H1 (cell line): ENCODE data around the gene PAF1. TPM values are rescaled to one million over a fixed set of nuclear protein-coding genes. Genes with fewer than 3 reads are reported as not detected.
A peak's percentile ranks its signal among the peaks of the same experiment; 100 is the strongest.

Source experiments
- CTCF ChIA-PET: fragments of 300-600 bp; sonication (Branson Sonifier 250); formaldehyde crosslinking; loops from one replicate; lab custom pipeline; 2021; ENCODE audit not compliant: partially characterized antibody; lab: Charles Lee
- POLR2A ChIA-PET: fragments of 300-600 bp; sonication (Branson Sonifier 250); formaldehyde crosslinking; loops from one replicate; lab custom pipeline; 2021; ENCODE audit warnings: inconsistent platforms; ENCODE audit not compliant: partially characterized antibody; lab: Charles Lee
- DNase-seq, 2 experiments: peaks; one replicate each; pipeline versions ENCODE4 v3.0.0 to v3.0.0-alpha.2; 2010 to 2022; ENCODE audit warnings: low spot score in 2 of 2, low read depth in 1 of 2, mixed read lengths in 1 of 2
- FAIRE-seq: peaks from 2 replicates; lab custom pipeline; 2011; peaks lifted over from hg19 to GRCh38; lab: Jason Lieb, UNC
- H2AFZ ChIP-seq: 2 replicates; pipeline ENCODE4 v1.8.1; 2012; ENCODE audit warnings: low read length, inconsistent platforms
- H2AK5ac ChIP-seq: 2 replicates; pipeline ENCODE4 v1.6.1; 2013; ENCODE audit warnings: low read depth, low read length
- H2BK120ac ChIP-seq: replicated peaks from 2 replicates; pipeline ENCODE3; 2013; ENCODE audit warnings: low read depth, low read length, inconsistent platforms
- H2BK12ac ChIP-seq: 2 replicates; pipeline ENCODE4 v1.6.1; 2013; ENCODE audit warnings: low read depth, low read length
- H2BK15ac ChIP-seq: 2 replicates; pipeline ENCODE4 v1.6.1; 2013; ENCODE audit warnings: low read length
- H2BK20ac ChIP-seq: 2 replicates; pipeline ENCODE4 v1.6.1; 2013; ENCODE audit warnings: low read length
- H2BK5ac ChIP-seq: 2 replicates; pipeline ENCODE4 v1.6.1; 2013; ENCODE audit warnings: low read depth, low read length
- H3K14ac ChIP-seq: 2 replicates; pipeline ENCODE4 v1.6.1; 2013; ENCODE audit warnings: inconsistent platforms; ENCODE audit not compliant: insufficient read length
- H3K18ac ChIP-seq: 2 replicates; pipeline ENCODE4 v1.6.1; 2013; ENCODE audit warnings: low read length; ENCODE audit errors: extremely low read depth
- H3K23ac ChIP-seq: 2 replicates; pipeline ENCODE4 v1.6.1; 2013; ENCODE audit warnings: inconsistent platforms; ENCODE audit not compliant: insufficient read length
- H3K23me2 ChIP-seq: 2 replicates; pipeline ENCODE4 v1.6.1; 2013; ENCODE audit warnings: low read depth, low read length
- H3K27ac ChIP-seq: 2 replicates; pipeline ENCODE4 v1.6.1; 2011; ENCODE audit warnings: low read depth, low read length, inconsistent platforms
- H3K27me3 ChIP-seq, 4 experiments: replicated peaks in 1 of 4; 1 replicate in 1 of 4; 2 replicates in 3 of 4; pipeline versions ENCODE4 v1.6.1 to v1.8.1; 2011 to 2013; ENCODE audit warnings: low read length in 3 of 4, mild to moderate bottlenecking in 3 of 4, inconsistent platforms in 2 of 4, mixed read lengths in 2 of 4, moderate library complexity in 1 of 4; ENCODE audit not compliant: control insufficient read depth in 3 of 4, insufficient read depth in 3 of 4; ENCODE audit errors: extremely low read depth in 1 of 4
- H3K36me3 ChIP-seq, 4 experiments: 2 replicates each; pipeline versions ENCODE4 v1.6.1 to v1.8.1; 2011 to 2013; ENCODE audit warnings: mild to moderate bottlenecking in 4 of 4, low read length in 3 of 4, moderate library complexity in 2 of 4, control low read depth in 1 of 4, inconsistent platforms in 1 of 4; ENCODE audit not compliant: insufficient read depth in 4 of 4, control insufficient read depth in 2 of 4
- H3K4ac ChIP-seq: replicated peaks from 2 replicates; pipeline ENCODE3; 2013; ENCODE audit warnings: low read length, low read depth, mixed read lengths, inconsistent platforms; ENCODE audit not compliant: insufficient read length
- H3K4me1 ChIP-seq, 4 experiments: replicated peaks in 1 of 4; 1 replicate in 1 of 4; 2 replicates in 3 of 4; pipeline versions ENCODE4 v1.6.1 to v1.8.1; 2011 to 2013; ENCODE audit warnings: low read length in 3 of 4, inconsistent platforms in 2 of 4, mixed read lengths in 1 of 4; ENCODE audit not compliant: insufficient read depth in 4 of 4, control insufficient read depth in 3 of 4
- H3K4me2 ChIP-seq, 2 experiments: 2 replicates each; pipeline versions ENCODE4 v1.6.1 to v1.8.1; 2011 to 2013; ENCODE audit warnings: low read depth in 2 of 2, low read length in 2 of 2, control low read depth in 1 of 2, inconsistent platforms in 1 of 2, mild to moderate bottlenecking in 1 of 2; ENCODE audit not compliant: insufficient read depth in 1 of 2
- H3K4me3 ChIP-seq, 4 experiments: fragments of 200-600, 300-600 bp in 1 of 4; sonication (generic), shearing (Covaris generic), sonication (Bioruptor Twin) in 1 of 4; 2 replicates each; pipeline versions ENCODE4 v1.5.1 to v1.8.1; 2011 to 2016; ENCODE audit warnings: low read length in 4 of 4, low read depth in 3 of 4, control low read depth in 2 of 4, inconsistent platforms in 2 of 4, mild to moderate bottlenecking in 2 of 4, mixed read lengths in 1 of 4, moderate library complexity in 1 of 4; ENCODE audit not compliant: insufficient read depth in 2 of 4; ENCODE audit errors: extremely low read depth in 1 of 4
- H3K56ac ChIP-seq: replicated peaks from 2 replicates; pipeline ENCODE3; 2013; ENCODE audit warnings: low read depth, mild to moderate bottlenecking, mixed read lengths, low read length, inconsistent platforms; ENCODE audit not compliant: insufficient read length
- H3K79me1 ChIP-seq: 2 replicates; pipeline ENCODE4 v1.6.1; 2013; ENCODE audit warnings: low read depth, low read length, control low read depth
- H3K79me2 ChIP-seq, 2 experiments: 2 replicates each; pipeline versions ENCODE4 v1.6.1 to v1.8.1; 2012 to 2013; ENCODE audit warnings: low read length in 2 of 2, mild to moderate bottlenecking in 2 of 2, inconsistent platforms in 1 of 2; ENCODE audit not compliant: insufficient read depth in 2 of 2, control insufficient read depth in 1 of 2
- H3K9ac ChIP-seq, 4 experiments: replicated peaks in 1 of 4; 1 replicate in 1 of 4; 2 replicates in 3 of 4; pipeline versions ENCODE4 v1.6.1 to v1.8.1; 2011 to 2013; ENCODE audit warnings: low read depth in 3 of 4, low read length in 3 of 4, control low read depth in 2 of 4, mild to moderate bottlenecking in 2 of 4, moderate library complexity in 2 of 4, inconsistent platforms in 1 of 4; ENCODE audit errors: extremely low read depth in 1 of 4
- H3K9me3 ChIP-seq, 2 experiments: 2 replicates each; pipeline versions ENCODE4 v1.6.1 to v1.8.1; 2012 to 2013; ENCODE audit warnings: mild to moderate bottlenecking in 2 of 2, moderate library complexity in 2 of 2, control low read depth in 1 of 2, inconsistent platforms in 1 of 2, low read depth in 1 of 2, low read length in 1 of 2, mixed read lengths in 1 of 2; ENCODE audit not compliant: insufficient read depth in 2 of 2
- H4K20me1 ChIP-seq, 2 experiments: replicated peaks in 1 of 2; 2 replicates each; pipeline versions ENCODE3 to v1.8.1; 2011 to 2013; ENCODE audit warnings: inconsistent platforms in 2 of 2, low read length in 2 of 2, mild to moderate bottlenecking in 1 of 2; ENCODE audit not compliant: insufficient read depth in 2 of 2, control insufficient read depth in 1 of 2
- H4K5ac ChIP-seq: 2 replicates; pipeline ENCODE4 v1.6.1; 2013; ENCODE audit warnings: low read length, low read depth, mixed read lengths, inconsistent platforms; ENCODE audit not compliant: insufficient read length
- H4K8ac ChIP-seq: 2 replicates; pipeline ENCODE4 v1.8.0; 2013; ENCODE audit warnings: mild to moderate bottlenecking, moderate library complexity, low read length, inconsistent platforms; ENCODE audit not compliant: insufficient read depth; ENCODE audit errors: extremely low read depth
- H4K91ac ChIP-seq: replicated peaks from 2 replicates; pipeline ENCODE3; 2013; ENCODE audit warnings: low read length, mixed read lengths, inconsistent platforms; ENCODE audit not compliant: insufficient read length
- ATF2 ChIP-seq: IDR thresholded peaks from 2 replicates; pipeline ENCODE4 v1.6.1; 2012; ENCODE audit warnings: low read length, inconsistent platforms
- RAD21 ChIP-seq, 2 experiments: IDR thresholded peaks in 1 of 2; conservative IDR thresholded peaks in 1 of 2; 2 replicates each; pipeline ENCODE4 v1.6.1; 2011; ENCODE audit warnings: low read depth in 2 of 2, low read length in 2 of 2, improper control_type of control experiment in 1 of 2, inconsistent platforms in 1 of 2, mild to moderate bottlenecking in 1 of 2, moderate library complexity in 1 of 2
- WGBS, 2 experiments: shearing (Covaris generic) in 1 of 2; methylation state at CpG; one replicate each; pipeline versions ENCODE4 v1.1.6 to v1.1.7; 2013 to 2015; ENCODE audit warnings: low lambda C conversion rate in 2 of 2, mixed read lengths in 2 of 2, inconsistent platforms in 1 of 2, low coverage in 1 of 2, missing lambda C conversion rate in 1 of 2; ENCODE audit not compliant: insufficient replicate concordance in 2 of 2, insufficient coverage in 1 of 2, insufficient read length in 1 of 2; ENCODE audit errors: extremely low coverage in 1 of 2, missing lambda C conversion rate in 1 of 2; 5-methylcytosine and 5-hydroxymethylcytosine counted together
- polyA plus RNA-seq, 7 experiments: library from polyadenylated mRNA; depleted of rRNA in 3 of 7; stranded (reverse) in 5 of 7; unstranded in 2 of 7; fragments of >200 nt in 5 of 7; fragments of 200-250 nt in 2 of 7; gene quantifications; 1 replicate in 5 of 7; 2 replicates in 1 of 7; 4 replicates in 1 of 7; pipeline versions ENCODE4 v1.2.1 to v1.2.3, GENCODE V29; 2011 to 2013; ENCODE audit warnings: missing spikeins in 2 of 7, mixed read lengths in 2 of 7
- total RNA-seq: library from RNA; stranded (reverse); fragmentation: NEBNext Ultra II Directional; extraction: Animal tissue kit (Norgen Biotek cat#: 25700); gene quantifications from 2 replicates; pipeline ENCODE4 v1.2.1, GENCODE V29; 2021

Gene PAF1
- total and polyA plus RNA-seq, 2 of the 8 experiments (the other 6 are each of a cell fraction or from before 2014, with no cell fraction given): 31.4 to 58.6 TPM

- no peak overlapping the region for H3K27ac ChIP-seq
Measured at GRCh38 chr19:39432677-39433025, 41.7 kb upstream of the PAF1 start.

More at GRCh38 chr19:39432677-39433025, 41.7 kb upstream of the PAF1 start:
- H4K20me1 ChIP-seq: peaks cover 2 to 18% of the 10 kb centered on the region in 2 experiments
- no peak overlapping the region for H2BK15ac ChIP-seq
- H2BK12ac ChIP-seq: no peak overlapping the region
- H3K36me3 ChIP-seq: peaks cover 20 to 30% (median 23%) of the 10 kb centered on the region in 4 experiments
- peaks cover 8% of the 10 kb centered on the region for H3K79me1 ChIP-seq
- H4K8ac ChIP-seq: no peak overlapping the region
- 96% methylated on average over 8 of the region's 8 CpGs; no CpG with 5 or more reads in 1 of the 2 experiments for WGBS, 2 experiments
- H3K56ac ChIP-seq: no peak overlapping the region
- H3K4me1 ChIP-seq: peaks cover 5 to 20% (median 11%) of the 10 kb centered on the region in 4 experiments
- no peak overlapping the region for H3K18ac ChIP-seq
- TF ChIP-seq RAD21 (IDR thresholded peaks at IDR 0.05 in 1 of 2, conservative IDR thresholded peaks at IDR 0.05 in 1 of 2; ENCODE audit: low read depth in 2 of 2, low read length in 2 of 2) (no peak), ATF2 (peak; percentile 53; the same call in 1 of the 2 replicates)
- H2AFZ ChIP-seq: no peak overlapping the region
- H4K91ac ChIP-seq: no peak overlapping the region
- H3K9ac ChIP-seq: no peak overlapping the region
- H4K5ac ChIP-seq: no peak overlapping the region
- FAIRE-seq: no peak
- CTCF ChIA-PET: interaction anchor here (2.1 kb wide), 1 partner anchor 18 kb away, joined by 6 read pairs; no protein-coding TSS in a partner anchor
- no peak overlapping the region for H3K14ac ChIP-seq
- peaks cover 7 to 20% of the 10 kb centered on the region in 2 experiments; a peak in 3 of 4 replicates for H3K79me2 ChIP-seq
- H2AK5ac ChIP-seq: no peak overlapping the region
- no peaks in the 10 kb centered on the region; a peak in 1 of 7 replicates for H3K27me3 ChIP-seq
- H3K4me3 ChIP-seq: no peak overlapping the region
- H2BK20ac ChIP-seq: no peak overlapping the region
- peaks cover 8% of the 10 kb centered on the region for H3K23me2 ChIP-seq
- H3K4ac ChIP-seq: no peak overlapping the region
- no peak overlapping the region for H3K4me2 ChIP-seq
- no peak overlapping the region for H2BK5ac ChIP-seq
- POLR2A ChIA-PET: interaction anchor here (0.9 to 47.8 kb wide), 17 partner anchors 9 to 104 kb away, joined by 3 to 1154 read pairs (median 7); partner anchors contain the start of genes EID2B, MED29, PAF1 and PLEKHG2
- no peak for DNase-seq
- H3K9me3 ChIP-seq: no peaks in the 10 kb centered on the region
- H3K23ac ChIP-seq: no peak overlapping the region
- H2BK120ac ChIP-seq: no peak overlapping the region
